Omental fat pad (tissue), 4 donors: ENCODE data around the gene DSC2. TPM values are rescaled to one million over a fixed set of nuclear protein-coding genes. Genes with fewer than 3 reads are reported as not detected.

ENCODE experiments used
- ATAC-seq: fragments of 150-250 bp; one replicate; pipeline ENCODE4 v1.9.1; 2016; ENCODE audit warnings: mild to moderate bottlenecking, moderate library complexity; ENCODE audit not compliant: low FRiP score
- DNase-seq: peaks from one replicate; pipeline ENCODE4 v3.0.0-alpha.2; 2019; ENCODE audit warnings: low spot score
- total RNA-seq, 4 donors: library from RNA; depleted of rRNA; stranded (reverse); fragments of >200 nt; gene quantifications; one replicate each; pipeline ENCODE4 v1.1.0, GENCODE V29; 2016
- TF ChIP-seq, protein P1 (sequence below), 3 donors: fragments of 450-650 bp; IDR thresholded peaks; one replicate each; pipeline ENCODE4 v1.5.1; 2016 to 2017; ENCODE audit warnings: antibody characterized with exemption in 3 of 3, mild to moderate bottlenecking in 3 of 3, moderate library complexity in 2 of 3

Gene DSC2
- 10 to 100 TPM; 10.9 to 15.1 (median 12.4) TPM for total RNA-seq

DNA sequence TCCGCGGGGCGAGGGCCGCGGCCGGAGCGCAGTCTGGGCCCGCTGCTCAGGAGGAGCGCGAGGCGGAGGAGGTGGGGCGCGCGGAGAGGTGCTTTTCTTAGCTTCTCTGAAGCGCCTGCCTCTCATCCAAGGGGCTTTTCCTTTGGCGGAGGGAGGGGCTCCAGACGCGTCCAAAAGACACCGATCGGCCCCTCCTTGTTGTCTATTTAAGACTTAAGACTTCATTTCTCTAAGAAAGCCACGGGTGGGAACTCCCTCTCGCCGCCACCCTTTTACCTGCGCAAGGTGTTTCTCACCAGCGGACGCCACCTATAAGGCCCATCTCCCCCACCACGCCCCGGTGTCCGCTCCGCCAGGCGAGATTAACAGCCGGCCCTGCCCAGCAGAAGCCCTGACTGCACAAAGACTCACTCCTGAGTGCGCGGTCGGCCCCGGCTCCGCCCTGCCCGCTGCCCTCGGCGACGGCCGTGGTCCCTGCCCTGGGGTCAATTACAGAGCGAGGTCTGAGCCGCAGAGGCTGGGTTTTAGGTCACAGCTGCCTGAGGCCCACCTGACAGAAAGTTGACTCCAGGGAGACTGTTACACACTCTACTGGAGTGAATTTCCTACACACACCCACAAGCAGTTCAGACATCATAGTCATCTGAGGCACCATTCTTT is at the start of gene DSC2:
Gene DSC2, minus strand, starts transcription at position 397 of the 660 bp plus-strand sequence. CDS start 450 bp downstream, outside the sequence.
- no peak for DNase-seq
- TF ChIP-seq, protein P1, sequence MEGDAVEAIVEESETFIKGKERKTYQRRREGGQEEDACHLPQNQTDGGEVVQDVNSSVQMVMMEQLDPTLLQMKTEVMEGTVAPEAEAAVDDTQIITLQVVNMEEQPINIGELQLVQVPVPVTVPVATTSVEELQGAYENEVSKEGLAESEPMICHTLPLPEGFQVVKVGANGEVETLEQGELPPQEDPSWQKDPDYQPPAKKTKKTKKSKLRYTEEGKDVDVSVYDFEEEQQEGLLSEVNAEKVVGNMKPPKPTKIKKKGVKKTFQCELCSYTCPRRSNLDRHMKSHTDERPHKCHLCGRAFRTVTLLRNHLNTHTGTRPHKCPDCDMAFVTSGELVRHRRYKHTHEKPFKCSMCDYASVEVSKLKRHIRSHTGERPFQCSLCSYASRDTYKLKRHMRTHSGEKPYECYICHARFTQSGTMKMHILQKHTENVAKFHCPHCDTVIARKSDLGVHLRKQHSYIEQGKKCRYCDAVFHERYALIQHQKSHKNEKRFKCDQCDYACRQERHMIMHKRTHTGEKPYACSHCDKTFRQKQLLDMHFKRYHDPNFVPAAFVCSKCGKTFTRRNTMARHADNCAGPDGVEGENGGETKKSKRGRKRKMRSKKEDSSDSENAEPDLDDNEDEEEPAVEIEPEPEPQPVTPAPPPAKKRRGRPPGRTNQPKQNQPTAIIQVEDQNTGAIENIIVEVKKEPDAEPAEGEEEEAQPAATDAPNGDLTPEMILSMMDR (IDR thresholded peaks at IDR 0.05): no peak
- ATAC-seq: peak; percentile 55

DNA sequence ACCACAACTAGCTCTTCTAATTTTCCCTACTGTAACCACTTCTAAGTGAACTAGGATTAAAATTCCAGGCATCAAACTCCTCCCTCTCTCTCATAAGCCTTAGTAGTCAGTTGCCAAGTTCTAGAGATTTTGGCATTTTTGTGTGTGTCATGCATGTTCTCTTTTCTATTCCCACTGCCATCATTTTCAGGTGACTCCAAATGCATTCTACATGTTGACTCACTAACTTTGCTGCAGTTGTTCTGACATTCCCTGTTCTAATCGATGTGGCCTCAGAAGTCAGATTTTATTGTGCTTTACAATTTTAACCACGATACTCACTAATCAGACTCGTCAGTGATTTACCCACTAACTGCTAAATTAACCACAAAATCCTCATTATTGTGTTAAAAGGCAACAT is 47.1 kb upstream of the DSC2 start:
- TF ChIP-seq, protein P1 (IDR thresholded peaks at IDR 0.05): no peak
- no peak for ATAC-seq
- DNase-seq: no peak

DNA sequence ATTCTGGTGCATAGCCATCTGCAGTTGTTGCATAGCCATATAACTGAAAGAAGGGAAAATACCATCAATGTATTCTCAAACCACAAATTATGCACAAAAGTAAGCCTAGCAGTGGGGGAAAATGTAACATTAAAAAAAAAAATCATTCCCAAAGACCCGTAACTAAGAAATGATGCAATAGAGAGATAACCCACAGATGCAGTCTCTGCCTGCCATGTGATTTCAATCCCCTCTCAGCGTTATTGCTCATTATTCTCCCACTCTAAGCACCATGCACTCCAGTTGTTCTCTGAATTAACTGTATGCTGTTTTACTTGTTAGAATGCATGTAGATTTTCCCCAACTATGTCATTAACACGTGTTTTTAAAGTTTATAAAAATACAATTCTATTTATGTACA is 46.4 kb upstream of the DSC2 start:
- no peak for ATAC-seq
- TF ChIP-seq, protein P1 (IDR thresholded peaks at IDR 0.05): no peak
- DNase-seq: no peak

DNA sequence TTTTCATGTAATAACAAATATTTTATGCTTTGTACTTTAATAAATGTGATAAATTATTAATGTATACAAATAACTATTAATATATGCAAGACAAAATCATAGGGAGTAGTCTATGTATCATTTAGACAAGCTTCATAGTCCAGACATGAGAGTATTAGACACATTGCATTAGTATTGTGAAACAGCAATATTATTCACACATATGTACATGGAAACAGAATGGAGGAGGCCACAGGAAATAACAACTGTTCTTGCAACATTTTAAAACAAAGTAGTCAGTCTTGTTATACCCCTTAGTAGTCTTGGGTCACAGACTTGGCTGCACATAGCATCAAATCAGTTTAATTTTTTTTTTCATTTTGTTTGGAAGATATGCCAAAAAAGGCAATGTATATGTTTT is 44.6 kb upstream of the DSC2 start:
- TF ChIP-seq, protein P1 (IDR thresholded peaks at IDR 0.05): no peak
- DNase-seq (no peak), ATAC-seq (no peak)

DNA sequence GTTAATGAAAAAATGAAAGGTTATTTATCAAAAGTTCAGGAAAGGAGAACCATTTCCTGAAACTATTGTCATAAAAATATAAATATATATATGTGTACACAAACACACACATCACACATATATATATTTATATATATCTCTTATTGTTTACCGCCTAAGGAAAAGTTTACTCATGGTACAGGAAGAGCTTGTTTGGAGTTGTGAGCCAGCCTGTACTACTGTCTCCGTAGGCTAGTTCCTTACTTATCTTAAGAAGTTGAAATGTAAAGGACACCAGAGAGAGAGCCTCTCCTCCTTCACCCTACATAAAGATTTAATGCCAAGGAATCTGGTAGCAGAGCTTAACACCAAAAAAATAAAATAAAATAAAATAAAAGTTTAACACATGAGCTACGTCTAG is 40.8 kb upstream of the DSC2 start:
- ATAC-seq (no peak), DNase-seq (no peak)
- TF ChIP-seq, protein P1 (IDR thresholded peaks at IDR 0.05): no peak

DNA sequence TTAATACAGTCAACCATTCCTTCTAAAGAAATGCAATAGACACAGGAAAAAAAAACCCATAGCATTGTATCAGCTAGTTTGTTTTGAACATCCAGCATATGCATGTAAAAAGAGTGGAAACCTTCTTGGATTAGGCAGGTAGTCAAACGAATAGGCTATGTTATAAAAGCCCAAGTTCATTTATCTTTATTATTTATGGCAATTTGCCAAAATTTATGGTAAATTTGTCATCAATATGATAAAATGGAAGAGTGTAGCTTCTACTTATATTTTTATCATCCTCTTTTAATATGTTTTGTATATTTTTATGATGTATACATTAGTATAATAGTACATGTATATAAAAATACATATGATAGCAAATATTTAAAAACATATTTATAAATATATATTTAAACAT is 36.5 kb upstream of the DSC2 start:
- DNase-seq (no peak), ATAC-seq (no peak)
- TF ChIP-seq, protein P1 (IDR thresholded peaks at IDR 0.05): no peak

DNA sequence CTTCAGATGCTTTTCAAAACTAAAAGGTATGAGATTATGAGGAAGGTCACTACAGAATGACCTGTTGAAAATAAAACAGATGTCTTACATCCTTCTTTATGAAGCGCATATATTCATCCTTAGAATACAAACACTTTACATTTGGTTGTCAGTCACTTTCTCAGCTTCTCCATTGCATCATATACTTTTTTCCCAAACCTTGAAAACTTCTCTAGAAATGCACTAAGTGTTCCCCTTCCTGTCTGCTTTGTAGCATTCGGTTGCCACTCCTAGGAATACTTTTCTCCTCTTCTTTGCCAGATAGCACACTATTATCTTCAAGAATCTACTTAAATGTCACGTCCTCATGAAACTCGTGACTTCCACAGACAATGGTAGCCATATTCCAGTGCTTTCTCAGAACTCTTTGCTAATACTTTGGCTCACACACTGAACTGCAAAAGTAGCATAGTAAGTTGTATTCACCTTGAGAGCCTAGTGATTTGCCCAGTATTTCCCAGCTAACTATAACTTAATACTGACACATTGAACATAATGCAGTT is 32.8 kb upstream of the DSC2 start:
- no peak for ATAC-seq
- DNase-seq: no peak
- TF ChIP-seq, protein P1 (IDR thresholded peaks at IDR 0.05): no peak
